Smooth muscle cell of bladder (primary cell): ENCODE results near the gene SELENOT. TPM values are rescaled to one million over a fixed set of nuclear protein-coding genes. Genes with fewer than 3 reads are reported as not detected.

Source experiments
- total RNA-seq: library from RNA; depleted of rRNA; stranded (reverse); fragments of >200 nt; gene quantifications from 2 replicates; pipeline ENCODE4 v1.2.3, GENCODE V29; 2014

SELENOT gene, protein sequence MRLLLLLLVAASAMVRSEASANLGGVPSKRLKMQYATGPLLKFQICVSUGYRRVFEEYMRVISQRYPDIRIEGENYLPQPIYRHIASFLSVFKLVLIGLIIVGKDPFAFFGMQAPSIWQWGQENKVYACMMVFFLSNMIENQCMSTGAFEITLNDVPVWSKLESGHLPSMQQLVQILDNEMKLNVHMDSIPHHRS
- total RNA-seq, result 79.4 and 106 TPM in 2 replicates

DNA sequence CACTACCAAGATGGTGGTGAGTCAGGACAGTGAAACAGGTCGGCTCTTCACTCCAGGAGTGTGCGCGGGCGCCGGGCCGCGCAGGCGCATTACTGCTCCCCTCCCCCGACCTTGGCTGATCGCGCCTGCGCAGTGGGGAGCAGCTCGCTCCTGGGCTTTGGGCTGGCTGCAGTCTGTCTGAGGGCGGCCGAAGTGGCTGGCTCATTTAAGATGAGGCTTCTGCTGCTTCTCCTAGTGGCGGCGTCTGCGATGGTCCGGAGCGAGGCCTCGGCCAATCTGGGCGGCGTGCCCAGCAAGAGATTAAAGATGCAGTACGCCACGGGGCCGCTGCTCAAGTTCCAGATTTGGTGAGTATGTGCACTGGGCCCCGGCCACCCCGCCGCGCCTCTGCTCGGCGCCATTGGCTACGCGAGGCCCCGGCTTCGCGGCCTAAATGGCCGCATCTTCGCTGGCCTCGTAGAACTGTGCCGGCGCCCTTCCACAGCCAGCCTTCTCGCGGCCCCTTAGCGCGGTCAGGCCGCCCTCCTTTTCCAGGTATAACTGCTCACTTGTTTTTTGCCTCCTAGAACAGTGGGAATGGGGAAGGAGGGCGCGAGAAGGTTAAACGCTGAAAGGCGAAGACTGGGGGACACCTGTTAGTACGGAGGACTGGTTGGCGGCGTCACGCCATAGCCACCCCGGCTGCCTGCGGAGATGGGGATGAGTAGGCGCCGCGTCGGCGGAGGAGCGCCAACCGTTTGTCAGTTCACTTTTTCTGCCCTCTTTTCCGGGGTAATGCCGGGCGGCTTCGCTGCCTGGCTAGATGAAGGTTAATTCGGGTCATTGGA is at the start of gene SELENOT:
Gene SELENOT, plus strand, starts transcription at position 169 of the 827 bp plus-strand sequence. Its CDS starts 42 bp downstream, at position 211.

Other genes with a start within 250 kb of the SELENOT start
- 6.1 and 7.7 TPM in 2 replicates for gene TSC22D2, start 195.0 kb upstream of the SELENOT start, total RNA-seq
- 150 and 231 TPM in 2 replicates for gene SERP1, start 56.8 kb upstream of the SELENOT start, total RNA-seq
- gene EIF2A, start 56.5 kb upstream of the SELENOT start, total RNA-seq, result 150 and 182 TPM in 2 replicates
- under 0.01 TPM in 1 of 2 replicates, not detected in the other for gene ERICH6, start 100.6 kb downstream of the SELENOT start, total RNA-seq
- gene SIAH2, start 159.8 kb downstream of the SELENOT start, total RNA-seq, result 21.4 and 21.9 TPM in 2 replicates